Testis (tissue), 3 donors: ENCODE measurements around the gene ZIC2. TPM values are rescaled to one million over a fixed set of nuclear protein-coding genes. Genes with fewer than 3 reads are reported as not detected.

Source experiments
- DNase-seq: peaks from one replicate; pipeline ENCODE4 v3.0.0-alpha.2; 2019
- H3K27ac ChIP-seq, 2 donors: fragments of 200-600 bp; sonication (generic); one replicate each; pipeline ENCODE4 v1.5.1; 2019
- H3K27me3 ChIP-seq: fragments of 200-600 bp; sonication (generic); one replicate; pipeline ENCODE4 v1.5.1; 2019
- H3K36me3 ChIP-seq: fragments of 200-600 bp; sonication (generic); one replicate; pipeline ENCODE4 v1.5.1; 2017; ENCODE audit warnings: low read depth; ENCODE audit errors: missing control alignments
- H3K4me1 ChIP-seq: fragments of 200-600 bp; sonication (generic); one replicate; pipeline ENCODE4 v1.5.1; 2019
- H3K4me3 ChIP-seq, 2 donors: fragments of 200-600 bp; sonication (generic); one replicate each; pipeline ENCODE4 v1.5.1; 2017 to 2019
- H3K9me3 ChIP-seq: fragments of 200-600 bp; sonication (generic); one replicate; pipeline ENCODE4 v1.5.1; 2017
- CTCF ChIP-seq, 3 experiments: fragments of 450-650 bp in 2 of 3; fragments of 200-600 bp in 1 of 3; sonication (generic) in 1 of 3; IDR thresholded peaks; one replicate each; pipeline ENCODE4 v1.5.1; 2016 to 2019; ENCODE audit warnings: antibody characterized with exemption in 3 of 3, mild to moderate bottlenecking in 2 of 3, moderate library complexity in 1 of 3
- POLR2A ChIP-seq: fragments of 450-650 bp; IDR thresholded peaks from one replicate; pipeline ENCODE4 v1.6.1; 2017; ENCODE audit warnings: antibody characterized with exemption, mild to moderate bottlenecking, moderate library complexity
- WGBS, 2 donors: methylation state at CpG; one replicate each; pipeline ENCODE4 v1.1.5; 2018; 5-methylcytosine and 5-hydroxymethylcytosine counted together
- intact Hi-C: fragments of 100-400 bp; cut with DNase I; formaldehyde crosslinking; loops from one replicate; pipeline ENCODE4 v1.15.1; 2023; ENCODE audit warnings: low total_unique reads
- polyA plus RNA-seq: library from polyadenylated mRNA; stranded (reverse); fragments of 350-450 nt; fragmentation: Illumina TruSeq; extraction: RNeasy Lipid Tissue Mini Kit (QIAGEN cat#74804); gene quantifications from one replicate; pipeline ENCODE4 v1.2.3, GENCODE V29; 2014; ENCODE audit warnings: low read depth, low replicate concordance; ENCODE audit not compliant: insufficient read depth
- total RNA-seq, 2 donors: library from RNA; depleted of rRNA; stranded (reverse); fragments of >200 nt; gene quantifications; one replicate each; pipeline ENCODE4 v1.2.3, GENCODE V29; 2016

ZIC2 gene
- total and polyA plus RNA-seq, 3 donors from 2014 or later = 1.3 to 11.5 (median 6.9) TPM

GRCh38 chr13:99959127-99959539, 22.5 kb upstream of the ZIC2 start:
- H3K4me3 ChIP-seq = no peak overlapping the region
- H3K27ac ChIP-seq = no peak overlapping the region
- peaks cover 23% of the 10 kb centered on the region for H3K4me1 ChIP-seq
- 12 to 17% methylated on average over 10 of the region's 10 CpGs for WGBS, 2 donors
- intact Hi-C loops = no loop called here
- no peak for DNase-seq
- H3K9me3 ChIP-seq = no peaks in the 10 kb centered on the region
- no peaks in the 10 kb centered on the region for H3K36me3 ChIP-seq
- TF ChIP-seq POLR2A (no peak), CTCF (IDR thresholded peaks at IDR 0.05) (no peak)
- peaks cover 5% of the 10 kb centered on the region for H3K27me3 ChIP-seq

GRCh38 chr13:99959540-99960230, 21.9 kb upstream of the ZIC2 start:
- TF ChIP-seq CTCF (IDR thresholded peaks at IDR 0.05) (no peak), POLR2A (no peak)
- 5 to 7% methylated on average over 20 to 49 of the region's 49 CpGs for WGBS, 2 donors
- DNase-seq = no peak
- Histone ChIP-seq H3K4me1 (peaks cover 23% of the 10 kb centered on the region), H3K9me3 (no peaks in the 10 kb centered on the region), H3K36me3 (no peaks in the 10 kb centered on the region), H3K4me3 (no peak overlapping the region), H3K27ac (no peak overlapping the region), H3K27me3 (peaks cover 5% of the 10 kb centered on the region)
- intact Hi-C loops = no loop called here

GRCh38 chr13:99960663-99961311, 20.8 kb upstream of the ZIC2 start:
- Histone ChIP-seq H3K4me1 (peaks cover 20% of the 10 kb centered on the region), H3K4me3 (no peak overlapping the region), H3K27me3 (peaks cover 5% of the 10 kb centered on the region), H3K9me3 (no peaks in the 10 kb centered on the region), H3K36me3 (no peaks in the 10 kb centered on the region), H3K27ac (no peak overlapping the region)
- TF ChIP-seq POLR2A (no peak), CTCF (IDR thresholded peaks at IDR 0.05) (no peak)
- DNase-seq = no peak
- 7 to 20% methylated on average over 13 of the region's 13 CpGs for WGBS, 2 donors
- intact Hi-C loops = no loop called here

GRCh38 chr13:99961636-99962035, 19.9 kb upstream of the ZIC2 start:
- intact Hi-C loops = no loop called here
- H3K36me3 ChIP-seq = no peaks in the 10 kb centered on the region
- WGBS, 2 donors = 47 to 59% methylated on average over 8 of the region's 8 CpGs
- H3K4me1 ChIP-seq = peaks cover 13% of the 10 kb centered on the region
- TF ChIP-seq CTCF (IDR thresholded peaks at IDR 0.05) = no peak
- TF ChIP-seq POLR2A = no peak
- H3K27ac ChIP-seq = no peak overlapping the region
- DNase-seq = no peak
- H3K4me3 ChIP-seq = no peak overlapping the region
- H3K27me3 ChIP-seq = peaks cover 5% of the 10 kb centered on the region
- no peaks in the 10 kb centered on the region for H3K9me3 ChIP-seq
